ENCODE measurements around the gene KIAA0513.

GRCh38 chr16:85018529-85019236, 8.9 kb upstream of the KIAA0513 start:
- no peak for TF ChIP-seq CTCF (IDR thresholded peaks at IDR 0.05)
- no peak for TF ChIP-seq EZH2 (IDR thresholded peaks at IDR 0.05)
- no peak for TF ChIP-seq EZH2phosphoT487 (IDR thresholded peaks at IDR 0.05)

All from neural progenitor cell (in vitro differentiated cells).